HG02759 (cell line): ENCODE data around the gene GLYATL1.

ENCODE experiments used
- ATAC-seq: cut with Tn5 transposase; IDR thresholded peaks from one replicate; pipeline ENCODE4 v1.9.1; 2021; ENCODE audit warnings: mild to moderate bottlenecking, moderate library complexity; ENCODE audit not compliant: unreplicated experiment

The GLYATL1 gene

GRCh38 chr11:58939277-58939676 lies at the start of gene GLYATL1:
Gene GLYATL1, plus strand, starts transcription at chr11:58939488. Its CDS starts 7,600 bp downstream, at chr11:58947088.
- ATAC-seq: no peak

- no peak for ATAC-seq
Observed at GRCh38 chr11:58893899-58894298, 45.4 kb upstream of the GLYATL1 start.

GRCh38 chr11:58898106-58898505 lies 41.2 kb upstream of the GLYATL1 start:
- no peak for ATAC-seq

- no peak for ATAC-seq
Observed at GRCh38 chr11:58900479-58901420, 38.5 kb upstream of the GLYATL1 start.

- ATAC-seq: no peak
Observed at GRCh38 chr11:58902881-58903280, 36.4 kb upstream of the GLYATL1 start.

GRCh38 chr11:58905011-58905720 lies 34.1 kb upstream of the GLYATL1 start:
- ATAC-seq: no peak

- no peak for ATAC-seq
Observed at GRCh38 chr11:58905721-58906547, 33.4 kb upstream of the GLYATL1 start.

- ATAC-seq: no peak
Observed at GRCh38 chr11:58907780-58908179, 31.5 kb upstream of the GLYATL1 start.

- ATAC-seq: no peak
Observed at GRCh38 chr11:58912124-58912523, 27.2 kb upstream of the GLYATL1 start.

GRCh38 chr11:58913685-58914084 lies 25.6 kb upstream of the GLYATL1 start:
- no peak for ATAC-seq

- ATAC-seq: no peak
Observed at GRCh38 chr11:58914821-58915543, 24.3 kb upstream of the GLYATL1 start.

GRCh38 chr11:58916637-58917036 lies 22.7 kb upstream of the GLYATL1 start:
- no peak for ATAC-seq

- ATAC-seq: no peak
Observed at GRCh38 chr11:58917159-58917783, 22.0 kb upstream of the GLYATL1 start.

GRCh38 chr11:58919561-58919960 lies 19.7 kb upstream of the GLYATL1 start:
- ATAC-seq: no peak

- no peak for ATAC-seq
Observed at GRCh38 chr11:58919980-58920379, 19.3 kb upstream of the GLYATL1 start.

- ATAC-seq: no peak
Observed at GRCh38 chr11:58921778-58922390, 17.4 kb upstream of the GLYATL1 start.

GRCh38 chr11:58922479-58922878 lies 16.8 kb upstream of the GLYATL1 start:
- ATAC-seq: no peak

GRCh38 chr11:58923300-58923788 lies 15.9 kb upstream of the GLYATL1 start:
- peak; percentile 74 for ATAC-seq

- no peak for ATAC-seq
Observed at GRCh38 chr11:58924230-58924629, 15.1 kb upstream of the GLYATL1 start.
